ES-I3 (cell line): ENCODE measurements around the gene FOXD3.

Source experiments
- H3K36me3 ChIP-seq: 2 replicates; pipeline ENCODE4 v1.6.1; 2013; ENCODE audit warnings: mild to moderate bottlenecking, low read length, control low read depth, moderate library complexity; ENCODE audit not compliant: insufficient read depth
- H3K4me1 ChIP-seq: 2 replicates; pipeline ENCODE4 v1.6.1; 2013; ENCODE audit warnings: mild to moderate bottlenecking, control low read depth, low read length; ENCODE audit not compliant: insufficient read depth
- H3K9ac ChIP-seq: 2 replicates; pipeline ENCODE4 v1.6.1; 2013; ENCODE audit warnings: low read depth, mild to moderate bottlenecking, low read length, moderate library complexity
- H3K9me3 ChIP-seq: 2 replicates; pipeline ENCODE4 v1.6.1; 2013; ENCODE audit warnings: mild to moderate bottlenecking, low read length, moderate library complexity; ENCODE audit not compliant: control insufficient read depth, insufficient read depth

The FOXD3 gene

DNA sequence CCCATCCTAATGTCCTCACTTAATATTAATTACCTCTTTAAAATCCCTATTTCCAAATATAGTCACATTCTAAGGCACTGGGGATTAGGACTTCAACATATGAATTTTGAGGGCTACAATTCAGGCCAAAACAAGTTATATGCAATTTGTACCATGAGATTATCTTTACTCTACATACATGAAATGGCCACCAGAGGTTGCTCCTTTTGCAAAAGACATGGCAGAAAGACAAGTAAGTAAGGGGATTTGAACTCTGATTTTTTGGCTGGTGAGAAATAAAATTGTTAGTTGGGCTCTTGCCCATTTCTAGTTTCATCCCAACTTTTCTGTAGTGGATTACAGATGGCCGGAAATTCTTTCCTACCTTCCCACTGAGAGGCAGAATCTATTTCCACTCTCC is 40.2 kb downstream of the FOXD3 start:
- H3K36me3 ChIP-seq: no peaks in the 10 kb centered on the region
- H3K9ac ChIP-seq: no peak overlapping the region

GRCh38 chr1:63363014-63363413 is 40.6 kb downstream of the FOXD3 start:
- no peak overlapping the region for H3K9ac ChIP-seq
- H3K9me3 ChIP-seq: no peaks in the 10 kb centered on the region
- no peaks in the 10 kb centered on the region; the same call in 1 of the 2 replicates for H3K4me1 ChIP-seq
- H3K36me3 ChIP-seq: no peaks in the 10 kb centered on the region

More for the DNA sequence above, 40.2 kb downstream of the FOXD3 start:
- H3K9me3 ChIP-seq: no peaks in the 10 kb centered on the region
- no peaks in the 10 kb centered on the region; the same call in 1 of the 2 replicates for H3K4me1 ChIP-seq

GRCh38 chr1:63366908-63367214 is 44.5 kb downstream of the FOXD3 start:
- Histone ChIP-seq H3K4me1 (no peaks in the 10 kb centered on the region; the same call in 1 of the 2 replicates), H3K9ac (peak overlapping the region; percentile 82), H3K9me3 (no peaks in the 10 kb centered on the region), H3K36me3 (peaks cover 2% of the 10 kb centered on the region; the same call in 1 of the 2 replicates)

DNA sequence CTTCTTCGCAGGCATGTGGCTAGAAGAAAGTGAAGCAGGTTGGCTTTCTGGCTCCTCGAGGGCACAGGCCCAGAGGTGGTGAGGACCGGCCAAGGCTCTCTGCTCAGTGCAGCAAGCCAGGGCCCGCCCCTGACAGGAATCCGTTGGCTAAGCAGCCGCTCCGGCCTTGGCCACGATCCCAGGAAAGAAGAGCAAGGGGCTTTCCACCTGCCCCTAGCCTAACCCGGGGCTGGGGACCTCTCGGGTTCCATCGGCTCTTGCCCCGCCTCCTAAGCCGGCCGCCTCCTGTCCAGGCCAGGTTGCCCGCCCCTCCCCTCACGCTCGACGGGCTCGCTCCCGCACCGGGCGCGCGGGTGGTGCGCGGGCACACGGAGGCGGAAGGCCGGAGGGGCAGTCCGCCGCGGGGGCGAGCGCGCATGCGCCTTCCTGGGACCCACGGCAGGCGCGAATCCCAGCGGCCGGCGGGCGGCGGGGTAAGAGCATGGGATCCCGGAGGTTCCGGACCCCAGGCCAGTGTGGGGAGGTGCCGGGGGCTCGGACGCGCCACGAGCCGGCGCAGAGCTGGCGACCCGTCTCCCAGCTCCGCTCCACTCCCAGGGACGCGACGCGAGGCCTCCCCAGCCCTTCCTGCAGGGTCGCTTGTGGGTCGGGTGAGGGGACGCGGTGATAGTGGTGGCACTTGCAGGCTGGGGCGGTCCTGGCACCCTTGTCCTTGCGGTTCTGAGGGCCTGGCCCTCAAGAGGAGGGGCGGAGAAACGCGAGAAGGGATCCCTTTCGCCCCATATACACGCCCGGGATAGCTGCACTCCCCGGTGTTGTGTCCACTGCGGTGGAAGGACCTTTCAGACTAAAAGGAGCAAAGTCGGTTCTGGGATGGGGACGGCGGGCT is 45.1 kb downstream of the FOXD3 start, which contains the start of gene ALG6:
TSS of gene ALG6 (plus strand) at position 413 of the 889 bp plus-strand sequence. CDS start 3,351 bp downstream, outside the sequence.
- Histone ChIP-seq H3K9ac (peak within 1 kb of the TSS; percentile 82), H3K4me1 (no peaks in the 10 kb centered on the region; the same call in 1 of the 2 replicates), H3K9me3 (no peaks in the 10 kb centered on the region), H3K36me3 (peaks cover 2% of the 10 kb centered on the region; the same call in 1 of the 2 replicates)

- Histone ChIP-seq H3K9me3 (no peaks in the 10 kb centered on the region), H3K36me3 (peaks cover 2% of the 10 kb centered on the region; the same call in 1 of the 2 replicates), H3K4me1 (no peaks in the 10 kb centered on the region; the same call in 1 of the 2 replicates), H3K9ac (peak overlapping the region; percentile 82; the same call in 1 of the 2 replicates)
Observed at GRCh38 chr1:63368131-63368530, 45.8 kb downstream of the FOXD3 start.
